Esophagus squamous epithelium (tissue), 5 donors: Measurements from ENCODE around the gene KCNK1. TPM values are rescaled to one million over a fixed set of nuclear protein-coding genes. Genes with fewer than 3 reads are reported as not detected.

ENCODE experiments used
- DNase-seq: peaks from one replicate; lab custom pipeline; 2025; lab: John Stamatoyannopoulos, UW
- H3K27ac ChIP-seq, 4 donors: fragments of 200-600 bp; sonication (generic); one replicate each; pipeline ENCODE4 v1.5.1; 2016 to 2019; ENCODE audit warnings: mild to moderate bottlenecking in 1 of 4
- H3K27me3 ChIP-seq, 4 donors: fragments of 200-600 bp; sonication (generic); 1 replicate in 3 of 4; 2 replicates in 1 of 4; pipeline versions ENCODE4 v1.5.1 to v1.6.0; 2017 to 2021; ENCODE audit warnings: antibody characterized with exemption in 1 of 4
- H3K36me3 ChIP-seq, 3 donors: fragments of 200-600 bp; sonication (generic); one replicate each; pipeline ENCODE4 v1.5.1; 2016 to 2019
- H3K4me1 ChIP-seq, 3 donors: fragments of 200-600 bp; sonication (generic); one replicate each; pipeline ENCODE4 v1.5.1; 2017 to 2019
- H3K4me3 ChIP-seq, 4 donors: fragments of 200-600 bp; sonication (generic); 1 replicate in 3 of 4; 2 replicates in 1 of 4; pipeline ENCODE4 v1.5.1; 2016 to 2019; ENCODE audit warnings: mild to moderate bottlenecking in 2 of 4, moderate library complexity in 1 of 4
- H3K9me3 ChIP-seq, 3 donors: fragments of 200-600 bp; sonication (generic); one replicate each; pipeline ENCODE4 v1.5.1; 2016 to 2019
- CTCF ChIP-seq, 6 experiments: fragments of 450-650 bp in 4 of 6; fragments of 200-600 bp in 2 of 6; sonication (generic) in 2 of 6; IDR thresholded peaks; one replicate each; pipeline ENCODE4 v1.5.1; 2016 to 2019; ENCODE audit warnings: antibody characterized with exemption in 6 of 6, mild to moderate bottlenecking in 4 of 6, moderate library complexity in 4 of 6
- POLR2A ChIP-seq, 4 donors: fragments of 450-650 bp; IDR thresholded peaks; one replicate each; pipeline ENCODE4 v1.6.1; 2017; ENCODE audit warnings: antibody characterized with exemption in 4 of 4, mild to moderate bottlenecking in 4 of 4, moderate library complexity in 3 of 4
- WGBS, 2 donors: methylation state at CpG; one replicate each; pipeline ENCODE4 v1.1.5; 2018; 5-methylcytosine and 5-hydroxymethylcytosine counted together
- intact Hi-C: fragments of 100-400 bp; cut with DNase I; formaldehyde crosslinking; loops from one replicate; pipeline ENCODE4 v1.15.0; 2022
- total RNA-seq, 4 donors: library from RNA; depleted of rRNA; stranded (reverse); fragments of >200 nt; gene quantifications; one replicate each; pipeline ENCODE4 v1.1.0, GENCODE V29; 2016
- donor health status: DM: yes; HTN: yes; CAD: no.

The KCNK1 gene
- total RNA-seq, 4 donors from 2014 or later, result 11.2 to 25.7 (median 16.7) TPM

GRCh38 chr1:233657466-233657865 lies 43.6 kb downstream of the KCNK1 start:
- Histone ChIP-seq H3K4me3 (no peak overlapping the region), H3K27ac (no peak overlapping the region), H3K36me3 (peaks cover 0 to 8% (median 0%) of the 10 kb centered on the region in 3 donors), H3K27me3 (no peaks in the 10 kb centered on the region), H3K9me3 (no peaks in the 10 kb centered on the region), H3K4me1 (peaks cover 0 to 17% (median 4%) of the 10 kb centered on the region in 3 donors)
- no peak for TF ChIP-seq CTCF (IDR thresholded peaks at IDR 0.05)
- no peak for TF ChIP-seq POLR2A (IDR thresholded peaks at IDR 0.05)
- 61 to 78% methylated on average over 2 of the region's 2 CpGs for whole genome bisulfite sequencing, 2 donors
- intact Hi-C loops, result no loop called here
- DNase-seq, result no peak

- Histone ChIP-seq H3K9me3 (no peaks in the 10 kb centered on the region), H3K4me3 (no peak overlapping the region), H3K27me3 (no peaks in the 10 kb centered on the region), H3K4me1 (peaks cover 0 to 19% (median 4%) of the 10 kb centered on the region in 3 donors), H3K36me3 (peaks cover 0 to 8% (median 0%) of the 10 kb centered on the region in 3 donors), H3K27ac (no peak overlapping the region)
- TF ChIP-seq POLR2A (IDR thresholded peaks at IDR 0.05) (no peak), CTCF (IDR thresholded peaks at IDR 0.05) (no peak)
- intact Hi-C loops, result no loop called here
- no peak for DNase-seq
- 88 to 89% methylated on average over 7 of the region's 7 CpGs for WGBS, 2 donors
Measured at GRCh38 chr1:233659495-233659894, 45.6 kb downstream of the KCNK1 start.

GRCh38 chr1:233661376-233662159 lies 47.7 kb downstream of the KCNK1 start:
- 86 to 88% methylated on average over 11 of the region's 11 CpGs for WGBS, 2 donors
- no peak for DNase-seq
- TF ChIP-seq POLR2A (IDR thresholded peaks at IDR 0.05), result no peak
- no peak for TF ChIP-seq CTCF (IDR thresholded peaks at IDR 0.05)
- Histone ChIP-seq H3K4me3 (no peak overlapping the region), H3K4me1 (peaks cover 0 to 8% (median 0%) of the 10 kb centered on the region in 3 donors), H3K36me3 (peaks cover 0 to 10% (median 0%) of the 10 kb centered on the region in 3 donors), H3K9me3 (no peaks in the 10 kb centered on the region), H3K27me3 (no peaks in the 10 kb centered on the region), H3K27ac (no peak overlapping the region)
- intact Hi-C loops, result no loop called here

- Histone ChIP-seq H3K36me3 (peaks cover 0 to 13% (median 0%) of the 10 kb centered on the region in 3 donors), H3K27ac (no peak overlapping the region), H3K9me3 (no peaks in the 10 kb centered on the region), H3K27me3 (no peaks in the 10 kb centered on the region), H3K4me1 (peaks cover 0 to 6% (median 0%) of the 10 kb centered on the region in 3 donors), H3K4me3 (no peak overlapping the region)
- TF ChIP-seq CTCF (IDR thresholded peaks at IDR 0.05) (no peak), POLR2A (IDR thresholded peaks at IDR 0.05) (no peak)
- DNase-seq, result no peak
- 90 to 95% methylated on average over 8 of the region's 8 CpGs for WGBS, 2 donors
- intact Hi-C loops, result no loop called here
Measured at GRCh38 chr1:233662575-233663304, 48.8 kb downstream of the KCNK1 start.

- intact Hi-C loops, result no loop called here
- Histone ChIP-seq H3K27me3 (no peaks in the 10 kb centered on the region), H3K4me1 (peaks cover 0 to 19% (median 0%) of the 10 kb centered on the region in 3 donors), H3K36me3 (peaks cover 0 to 13% (median 0%) of the 10 kb centered on the region in 3 donors), H3K27ac (no peak overlapping the region), H3K9me3 (no peaks in the 10 kb centered on the region), H3K4me3 (no peak overlapping the region)
- whole genome bisulfite sequencing, 2 donors, result 65 to 73% methylated on average over 5 of the region's 5 CpGs
- DNase-seq, result no peak
- TF ChIP-seq POLR2A (IDR thresholded peaks at IDR 0.05), result no peak
- no peak for TF ChIP-seq CTCF (IDR thresholded peaks at IDR 0.05)
Measured at GRCh38 chr1:233664253-233664652, 50.3 kb downstream of the KCNK1 start.
